HG03108 (cell line): ENCODE results near the gene CERS4.

Experiments
- ATAC-seq: cut with Tn5 transposase; IDR thresholded peaks from one replicate; pipeline ENCODE4 v1.9.1; 2021; ENCODE audit warnings: moderate library complexity; ENCODE audit not compliant: unreplicated experiment

CERS4 gene

GRCh38 chr19:8311461-8312260 lies 102.5 kb downstream of the CERS4 start:
- ATAC-seq: no peak
